T-helper 2 cell (primary cell): ENCODE measurements around the gene PHF12.

ENCODE experiments used
- DNase-seq, 5 experiments: peaks; one replicate each; pipeline versions ENCODE4 v3.0.0 to v3.0.0-alpha.2; 2012 to 2022

Gene PHF12

GRCh38 chr17:28975031-28975430 is 23.7 kb upstream of the PHF12 start:
- no peak for DNase-seq

GRCh38 chr17:28974451-28974850 is 23.1 kb upstream of the PHF12 start:
- no peak for DNase-seq

GRCh38 chr17:28973425-28973824 is 22.1 kb upstream of the PHF12 start:
- DNase-seq: no peak

- no peak for DNase-seq
Measured at GRCh38 chr17:28972437-28972836, 21.1 kb upstream of the PHF12 start.

GRCh38 chr17:28970879-28971278 is 19.6 kb upstream of the PHF12 start:
- no peak for DNase-seq

- DNase-seq: no peak
Measured at GRCh38 chr17:28969706-28970393, 18.5 kb upstream of the PHF12 start.

- no peak for DNase-seq
Measured at GRCh38 chr17:28968914-28969295, 17.6 kb upstream of the PHF12 start.

GRCh38 chr17:28968231-28968913 is 17.1 kb upstream of the PHF12 start:
- no peak for DNase-seq

- no peak for DNase-seq
Measured at GRCh38 chr17:28967221-28968135, 16.2 kb upstream of the PHF12 start.

- no peak for DNase-seq
Measured at GRCh38 chr17:28963841-28964240, 12.5 kb upstream of the PHF12 start.

GRCh38 chr17:28963055-28963611 is 11.8 kb upstream of the PHF12 start:
- DNase-seq: no peak

- DNase-seq: no peak
Measured at GRCh38 chr17:28961391-28961790, 10.1 kb upstream of the PHF12 start.

- no peak for DNase-seq
Measured at GRCh38 chr17:28960256-28961061, 9.1 kb upstream of the PHF12 start.

- DNase-seq: no peak
Measured at GRCh38 chr17:28959471-28959871, 8.2 kb upstream of the PHF12 start.

- DNase-seq: no peak
Measured at GRCh38 chr17:28958820-28959455, 7.6 kb upstream of the PHF12 start.

- DNase-seq: no peak
Measured at GRCh38 chr17:28957992-28958355, 6.7 kb upstream of the PHF12 start.

- no peak for DNase-seq
Measured at GRCh38 chr17:28957277-28957991, 6.1 kb upstream of the PHF12 start.

- no peak for DNase-seq
Measured at GRCh38 chr17:28956861-28957260, 5.5 kb upstream of the PHF12 start.

GRCh38 chr17:28956112-28956511 is 4.8 kb upstream of the PHF12 start:
- DNase-seq: no peak

- DNase-seq: no peak
Measured at GRCh38 chr17:28955408-28955807, 4.1 kb upstream of the PHF12 start.

- DNase-seq: no peak
Measured at GRCh38 chr17:28954886-28955285, 3.6 kb upstream of the PHF12 start.
